ENCODE measurements around the gene INPP5D. TPM values are rescaled to one million over a fixed set of nuclear protein-coding genes. Genes with fewer than 3 reads are reported as not detected.

Gene INPP5D
- total RNA-seq, 1 donor, result under 0.01 TPM

DNA sequence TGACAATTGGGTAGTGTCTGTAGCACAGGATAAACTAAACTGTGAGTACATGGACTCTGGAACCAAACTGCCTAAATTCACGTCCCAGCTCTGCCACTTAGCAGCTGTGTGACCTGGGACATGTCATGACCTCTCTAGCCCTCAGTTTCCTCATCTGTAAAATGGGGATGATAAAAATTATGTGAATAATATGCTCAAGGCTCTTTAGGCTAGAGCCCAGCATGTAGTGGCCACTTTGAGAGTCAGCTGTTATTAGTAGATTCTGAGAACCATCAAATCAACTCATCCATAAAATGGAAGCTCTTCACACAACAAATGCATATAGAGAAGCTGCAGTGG, 87.7 kb downstream of the INPP5D start:
- H3K4me1 ChIP-seq (ENCODE audit: insufficient read depth, low read length), result peaks cover 1% of the 10 kb centered on the region
- no peak overlapping the region for H2AFZ ChIP-seq (ENCODE audit: low read length)
- no peak overlapping the region for H3K4me3 ChIP-seq (ENCODE audit: insufficient read depth, low read length)
- no peak for DNase-seq (ENCODE audit: insufficient read length, low spot score, missing footprints)
- no peak overlapping the region for H3K4me2 ChIP-seq (ENCODE audit: insufficient read depth, low read length)
- TF ChIP-seq, protein P1, sequence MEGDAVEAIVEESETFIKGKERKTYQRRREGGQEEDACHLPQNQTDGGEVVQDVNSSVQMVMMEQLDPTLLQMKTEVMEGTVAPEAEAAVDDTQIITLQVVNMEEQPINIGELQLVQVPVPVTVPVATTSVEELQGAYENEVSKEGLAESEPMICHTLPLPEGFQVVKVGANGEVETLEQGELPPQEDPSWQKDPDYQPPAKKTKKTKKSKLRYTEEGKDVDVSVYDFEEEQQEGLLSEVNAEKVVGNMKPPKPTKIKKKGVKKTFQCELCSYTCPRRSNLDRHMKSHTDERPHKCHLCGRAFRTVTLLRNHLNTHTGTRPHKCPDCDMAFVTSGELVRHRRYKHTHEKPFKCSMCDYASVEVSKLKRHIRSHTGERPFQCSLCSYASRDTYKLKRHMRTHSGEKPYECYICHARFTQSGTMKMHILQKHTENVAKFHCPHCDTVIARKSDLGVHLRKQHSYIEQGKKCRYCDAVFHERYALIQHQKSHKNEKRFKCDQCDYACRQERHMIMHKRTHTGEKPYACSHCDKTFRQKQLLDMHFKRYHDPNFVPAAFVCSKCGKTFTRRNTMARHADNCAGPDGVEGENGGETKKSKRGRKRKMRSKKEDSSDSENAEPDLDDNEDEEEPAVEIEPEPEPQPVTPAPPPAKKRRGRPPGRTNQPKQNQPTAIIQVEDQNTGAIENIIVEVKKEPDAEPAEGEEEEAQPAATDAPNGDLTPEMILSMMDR (IDR thresholded peaks at IDR 0.05; ENCODE audit: extremely low read depth, low read depth, low read length), result no peak
- H4K20me1 ChIP-seq (ENCODE audit: insufficient read depth, low read length), result no peaks in the 10 kb centered on the region
- no peaks in the 10 kb centered on the region for H3K79me2 ChIP-seq (ENCODE audit: insufficient read depth, low read length)
- no peak overlapping the region for H3K27ac ChIP-seq (ENCODE audit: low read depth, low read length)
- H3K9me3 ChIP-seq (ENCODE audit: low read depth, low read length), result no peaks in the 10 kb centered on the region
- no peaks in the 10 kb centered on the region for H3K36me3 ChIP-seq (ENCODE audit: insufficient read depth, low read length)
- H3K27me3 ChIP-seq (ENCODE audit: insufficient read depth, low read length), result peaks cover 4% of the 10 kb centered on the region

DNA sequence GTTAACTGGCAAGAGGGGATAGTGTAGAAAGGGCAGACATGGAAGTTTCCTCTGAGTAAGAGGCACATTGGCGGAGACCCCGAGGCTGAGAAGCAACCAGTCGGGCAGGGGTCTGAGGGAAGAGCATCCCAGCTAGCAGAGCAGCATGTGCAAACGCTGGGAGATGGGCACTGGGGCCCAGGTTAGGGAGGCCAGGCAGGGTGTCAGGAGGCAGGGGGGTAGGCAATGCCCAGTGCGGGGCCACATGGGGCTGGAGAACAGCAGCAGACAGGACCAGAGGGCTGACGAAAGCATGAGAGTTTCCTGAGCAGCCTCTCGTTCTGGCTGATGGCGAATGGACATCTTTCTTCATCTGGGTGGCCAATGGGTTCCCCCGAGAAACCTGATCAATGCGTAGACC, 88.2 kb downstream of the INPP5D start:
- Histone ChIP-seq H3K27ac (ENCODE audit: low read depth, low read length) (no peak overlapping the region), H3K4me1 (ENCODE audit: insufficient read depth, low read length) (peaks cover 6% of the 10 kb centered on the region), H4K20me1 (ENCODE audit: insufficient read depth, low read length) (no peaks in the 10 kb centered on the region), H3K36me3 (ENCODE audit: insufficient read depth, low read length) (no peaks in the 10 kb centered on the region), H3K4me2 (ENCODE audit: insufficient read depth, low read length) (no peak overlapping the region), H3K27me3 (ENCODE audit: insufficient read depth, low read length) (peaks cover 6% of the 10 kb centered on the region), H3K4me3 (ENCODE audit: insufficient read depth, low read length) (no peak overlapping the region), H3K79me2 (ENCODE audit: insufficient read depth, low read length) (no peaks in the 10 kb centered on the region), H2AFZ (ENCODE audit: low read length) (no peak overlapping the region), H3K9me3 (ENCODE audit: low read depth, low read length) (no peaks in the 10 kb centered on the region)
- TF ChIP-seq, protein P1 (IDR thresholded peaks at IDR 0.05; ENCODE audit: extremely low read depth, low read depth, low read length), result no peak
- DNase-seq (ENCODE audit: insufficient read length, low spot score, missing footprints), result no peak

DNA sequence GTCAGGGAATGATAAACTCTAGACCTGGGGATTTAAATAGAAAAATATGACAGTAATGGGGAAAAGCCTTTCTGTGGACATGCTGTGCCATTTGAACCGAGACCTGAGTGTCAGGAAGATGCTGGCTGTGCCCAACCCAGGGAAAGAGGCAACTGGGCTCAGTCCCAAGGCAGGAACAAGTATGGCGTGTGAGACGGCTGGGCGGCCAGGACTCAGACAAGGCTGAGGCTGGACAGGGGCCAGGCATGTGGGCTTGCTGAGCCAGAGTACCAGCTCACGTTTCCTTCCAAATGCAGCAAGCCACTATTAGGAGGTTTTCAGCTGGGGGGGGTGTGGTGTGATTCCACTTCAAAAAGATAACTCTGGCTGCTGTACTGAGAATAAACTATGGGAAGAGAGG, 92.4 kb downstream of the INPP5D start:
- H4K20me1 ChIP-seq (ENCODE audit: insufficient read depth, low read length), result no peaks in the 10 kb centered on the region
- H3K79me2 ChIP-seq (ENCODE audit: insufficient read depth, low read length), result no peaks in the 10 kb centered on the region
- H3K4me2 ChIP-seq (ENCODE audit: insufficient read depth, low read length), result no peak overlapping the region
- H3K4me3 ChIP-seq (ENCODE audit: insufficient read depth, low read length), result no peak overlapping the region
- H3K36me3 ChIP-seq (ENCODE audit: insufficient read depth, low read length), result no peaks in the 10 kb centered on the region
- no peaks in the 10 kb centered on the region for H3K9me3 ChIP-seq (ENCODE audit: low read depth, low read length)
- no peak for DNase-seq (ENCODE audit: insufficient read length, low spot score, missing footprints)
- H3K27ac ChIP-seq (ENCODE audit: low read depth, low read length), result no peak overlapping the region
- peaks cover 6% of the 10 kb centered on the region for H3K4me1 ChIP-seq (ENCODE audit: insufficient read depth, low read length)
- TF ChIP-seq, protein P1 (IDR thresholded peaks at IDR 0.05; ENCODE audit: extremely low read depth, low read depth, low read length), result no peak
- peaks cover 6% of the 10 kb centered on the region for H3K27me3 ChIP-seq (ENCODE audit: insufficient read depth, low read length)
- no peak overlapping the region for H2AFZ ChIP-seq (ENCODE audit: low read length)

DNA sequence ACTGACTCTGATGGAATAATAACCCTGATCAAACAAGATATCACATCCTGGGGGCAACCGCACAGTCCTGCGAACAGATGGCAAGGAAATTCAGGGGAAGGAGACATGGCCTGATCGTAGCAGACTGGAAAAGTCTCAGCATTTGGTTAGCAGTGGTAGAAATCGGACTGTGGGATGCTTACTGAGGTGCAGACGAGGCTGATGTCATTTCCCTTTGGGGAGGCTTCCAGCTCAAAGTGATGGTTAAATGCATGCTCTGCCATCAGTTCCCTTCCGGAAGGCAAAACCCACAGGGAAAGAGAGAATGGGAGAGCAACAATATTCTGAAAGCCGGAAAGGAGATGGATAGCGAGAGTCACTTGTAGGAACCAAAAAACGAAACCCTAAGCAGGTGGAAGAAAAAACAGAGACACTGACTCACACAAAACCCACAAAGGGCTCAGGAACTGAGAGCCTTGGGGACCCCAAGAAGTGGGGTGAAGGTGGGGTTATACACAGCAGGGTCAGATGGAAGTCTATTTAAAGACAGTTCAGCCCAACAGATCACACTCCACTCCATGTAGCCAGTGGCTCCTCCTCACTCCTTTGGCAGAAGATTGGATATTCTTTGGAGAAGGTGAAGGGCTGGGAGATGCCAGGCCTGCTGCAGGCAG, 93.1 kb downstream of the INPP5D start:
- Histone ChIP-seq H3K27me3 (ENCODE audit: insufficient read depth, low read length) (peaks cover 6% of the 10 kb centered on the region), H4K20me1 (ENCODE audit: insufficient read depth, low read length) (no peaks in the 10 kb centered on the region), H3K4me3 (ENCODE audit: insufficient read depth, low read length) (no peak overlapping the region), H3K36me3 (ENCODE audit: insufficient read depth, low read length) (no peaks in the 10 kb centered on the region), H2AFZ (ENCODE audit: low read length) (no peak overlapping the region), H3K79me2 (ENCODE audit: insufficient read depth, low read length) (no peaks in the 10 kb centered on the region), H3K4me1 (ENCODE audit: insufficient read depth, low read length) (peaks cover 6% of the 10 kb centered on the region), H3K9me3 (ENCODE audit: low read depth, low read length) (no peaks in the 10 kb centered on the region), H3K4me2 (ENCODE audit: insufficient read depth, low read length) (no peak overlapping the region), H3K27ac (ENCODE audit: low read depth, low read length) (no peak overlapping the region)
- TF ChIP-seq, protein P1 (IDR thresholded peaks at IDR 0.05; ENCODE audit: extremely low read depth, low read depth, low read length), result no peak
- no peak for DNase-seq (ENCODE audit: insufficient read length, low spot score, missing footprints)
